Activated T-cell treated with anti-CD3 and anti-CD28 coated beads, Interleukin-2, amount 50 U/mL, for 72 hours (primary cell): Measurements from ENCODE around the gene DHRS11. TPM values are rescaled to one million over a fixed set of nuclear protein-coding genes. Genes with fewer than 3 reads are reported as not detected.

ENCODE experiments used
- total RNA-seq, 2 donors: library from RNA; stranded (reverse); gene quantifications; one replicate each; pipeline ENCODE4 v1.2.3, GENCODE V29; 2022

DHRS11 gene
- total RNA-seq, 2 donors from 2014 or later: 10.4 to 14.9 TPM

Other genes starting within 250 kb of the DHRS11 start
- not detected for gene TBC1D3H, start 203.4 kb upstream of the DHRS11 start, total RNA-seq
- 10 to 100 TPM; 49.5 to 54.9 TPM for gene ZNHIT3, start 105.2 kb upstream of the DHRS11 start, total RNA-seq
- 100 to 1,000 TPM; 101 to 118 TPM for gene MYO19, start 57.0 kb upstream of the DHRS11 start, total RNA-seq
- gene PIGW, start 56.9 kb upstream of the DHRS11 start, total RNA-seq: 1 to 10 TPM; 6.3 to 7.4 TPM
- 100 to 1,000 TPM; 156 to 173 TPM for gene GGNBP2, start 47.0 kb upstream of the DHRS11 start, total RNA-seq
- gene MRM1, start 9.7 kb downstream of the DHRS11 start, total RNA-seq: 1 to 10 TPM; 8.0 to 8.8 TPM